NCI-H2171 treated with DMSO at 0.1 percent for 48 hours (cell line): ENCODE data around the gene NTHL1.

Experiments used
- DNase-seq: peaks from one replicate; lab custom pipeline; 2025; lab: John Stamatoyannopoulos, UW

Gene NTHL1

GRCh38 chr16:2083876-2084780 lies 36.5 kb upstream of the NTHL1 start:
- no peak for DNase-seq

GRCh38 chr16:2083409-2083808 lies 35.8 kb upstream of the NTHL1 start:
- no peak for DNase-seq

- no peak for DNase-seq
Observed at GRCh38 chr16:2082983-2083364, 35.3 kb upstream of the NTHL1 start.

GRCh38 chr16:2082171-2082982 lies 34.7 kb upstream of the NTHL1 start:
- no peak for DNase-seq

GRCh38 chr16:2081201-2082084 lies 33.8 kb upstream of the NTHL1 start:
- no peak for DNase-seq

- no peak for DNase-seq
Observed at GRCh38 chr16:2079991-2080390, 32.4 kb upstream of the NTHL1 start.

GRCh38 chr16:2079311-2079800 lies 31.7 kb upstream of the NTHL1 start:
- no peak for DNase-seq

- DNase-seq, result no peak
Observed at GRCh38 chr16:2078691-2079090, 31.1 kb upstream of the NTHL1 start.

- no peak for DNase-seq
Observed at GRCh38 chr16:2078096-2078495, 30.5 kb upstream of the NTHL1 start.

- DNase-seq, result no peak
Observed at GRCh38 chr16:2077696-2078095, 30.1 kb upstream of the NTHL1 start.

- DNase-seq, result no peak
Observed at GRCh38 chr16:2077016-2077415, 29.4 kb upstream of the NTHL1 start.

- DNase-seq, result no peak
Observed at GRCh38 chr16:2076072-2076865, 28.6 kb upstream of the NTHL1 start.

- DNase-seq, result no peak
Observed at GRCh38 chr16:2075631-2076030, 28.0 kb upstream of the NTHL1 start.

GRCh38 chr16:2074071-2074470 lies 26.4 kb upstream of the NTHL1 start:
- DNase-seq, result no peak

- DNase-seq, result no peak
Observed at GRCh38 chr16:2072926-2073325, 25.3 kb upstream of the NTHL1 start.

- no peak for DNase-seq
Observed at GRCh38 chr16:2071454-2072202, 24.0 kb upstream of the NTHL1 start.

GRCh38 chr16:2070576-2071453 lies 23.2 kb upstream of the NTHL1 start:
- DNase-seq, result no peak

GRCh38 chr16:2066139-2066538 lies 18.5 kb upstream of the NTHL1 start:
- no peak for DNase-seq

GRCh38 chr16:2064368-2064945 lies 16.8 kb upstream of the NTHL1 start:
- no peak for DNase-seq
